ENCODE results near the gene NLRP9.

NLRP9 gene

GRCh38 chr19:55681131-55682092 is 56.8 kb downstream of the NLRP9 start:
- Histone ChIP-seq H3K36me3 (ENCODE audit: low read length) (peaks cover 7% of the 10 kb centered on the region; the same call in 1 of the 2 replicates), H4K20me1 (ENCODE audit: low read depth, low read length) (no peaks in the 10 kb centered on the region; the same call in 1 of the 2 replicates), H3K79me2 (ENCODE audit: insufficient read depth, low read length) (peaks cover 87% of the 10 kb centered on the region), H3K27me3 (ENCODE audit: low read length) (no peaks in the 10 kb centered on the region), H3K9me2 (replicated peaks; ENCODE audit: insufficient read depth, low read length) (no peaks in the 10 kb centered on the region), H3F3A (ENCODE audit: insufficient read depth) (peaks cover 28% of the 10 kb centered on the region), H3K4me2 (ENCODE audit: low read depth, low read length, poor library complexity, severe bottlenecking) (no peak overlapping the region), H3K9ac (ENCODE audit: low read length) (no peak overlapping the region), H2AFZ (ENCODE audit: low read depth, low read length, severe bottlenecking) (no peak overlapping the region), H3K4me3 (ENCODE audit: insufficient read depth, low read length, poor library complexity, severe bottlenecking) (no peak overlapping the region), H3K9me3 (ENCODE audit: insufficient read depth, low read length) (no peaks in the 10 kb centered on the region), H3K27ac (ENCODE audit: low read depth, low read length) (no peak overlapping the region)
- TF ChIP-seq CTCF (IDR thresholded peaks at IDR 0.05; ENCODE audit: insufficient read depth, low read length, poor library complexity, severe bottlenecking) (no peak), EZH2phosphoT487 (conservative IDR thresholded peaks at IDR 0.05; ENCODE audit: low read length) (no peak)

- Histone ChIP-seq H3K9ac (ENCODE audit: low read length) (no peak overlapping the region), H3K4me2 (ENCODE audit: low read depth, low read length, poor library complexity, severe bottlenecking) (no peak overlapping the region), H3K79me2 (ENCODE audit: insufficient read depth, low read length) (peaks cover 88% of the 10 kb centered on the region), H4K20me1 (ENCODE audit: low read depth, low read length) (no peaks in the 10 kb centered on the region; the same call in 1 of the 2 replicates), H3K9me3 (ENCODE audit: insufficient read depth, low read length) (no peaks in the 10 kb centered on the region), H3F3A (ENCODE audit: insufficient read depth) (peaks cover 34% of the 10 kb centered on the region), H3K27me3 (ENCODE audit: low read length) (no peaks in the 10 kb centered on the region), H3K36me3 (ENCODE audit: low read length) (peaks cover 7% of the 10 kb centered on the region; the same call in 1 of the 2 replicates), H3K9me2 (replicated peaks; ENCODE audit: insufficient read depth, low read length) (no peaks in the 10 kb centered on the region), H3K27ac (ENCODE audit: low read depth, low read length) (no peak overlapping the region), H3K4me3 (ENCODE audit: insufficient read depth, low read length, poor library complexity, severe bottlenecking) (no peak overlapping the region), H2AFZ (ENCODE audit: low read depth, low read length, severe bottlenecking) (no peak overlapping the region)
- no peak for TF ChIP-seq CTCF (IDR thresholded peaks at IDR 0.05; ENCODE audit: insufficient read depth, low read length, poor library complexity, severe bottlenecking)
- no peak for TF ChIP-seq EZH2phosphoT487 (conservative IDR thresholded peaks at IDR 0.05; ENCODE audit: low read length)
Measured at GRCh38 chr19:55680339-55681130, 57.7 kb downstream of the NLRP9 start.

GRCh38 chr19:55679343-55680257 is 58.6 kb downstream of the NLRP9 start:
- H3F3A ChIP-seq (ENCODE audit: insufficient read depth) = peaks cover 34% of the 10 kb centered on the region
- H3K79me2 ChIP-seq (ENCODE audit: insufficient read depth, low read length) = peaks cover 85% of the 10 kb centered on the region
- no peak overlapping the region for H3K27ac ChIP-seq (ENCODE audit: low read depth, low read length)
- no peaks in the 10 kb centered on the region for H3K9me2 ChIP-seq (replicated peaks; ENCODE audit: insufficient read depth, low read length)
- no peak for TF ChIP-seq EZH2phosphoT487 (conservative IDR thresholded peaks at IDR 0.05; ENCODE audit: low read length)
- no peak for TF ChIP-seq CTCF (IDR thresholded peaks at IDR 0.05; ENCODE audit: insufficient read depth, low read length, poor library complexity, severe bottlenecking)
- no peak overlapping the region for H3K9ac ChIP-seq (ENCODE audit: low read length)
- H3K27me3 ChIP-seq (ENCODE audit: low read length) = no peaks in the 10 kb centered on the region
- no peak overlapping the region for H3K4me3 ChIP-seq (ENCODE audit: insufficient read depth, low read length, poor library complexity, severe bottlenecking)
- H4K20me1 ChIP-seq (ENCODE audit: low read depth, low read length) = no peaks in the 10 kb centered on the region; the same call in 1 of the 2 replicates
- H3K9me3 ChIP-seq (ENCODE audit: insufficient read depth, low read length) = no peaks in the 10 kb centered on the region
- peaks cover 7% of the 10 kb centered on the region; the same call in 1 of the 2 replicates for H3K36me3 ChIP-seq (ENCODE audit: low read length)
- no peak overlapping the region for H3K4me2 ChIP-seq (ENCODE audit: low read depth, low read length, poor library complexity, severe bottlenecking)
- no peak overlapping the region for H2AFZ ChIP-seq (ENCODE audit: low read depth, low read length, severe bottlenecking)
